Mucosa of descending colon (tissue), 3 donors: ENCODE measurements around the gene SIL1. TPM values are rescaled to one million over a fixed set of nuclear protein-coding genes. Genes with fewer than 3 reads are reported as not detected.
"Not testable (repeated sequence)": the region's sequence is repeated elsewhere in the genome, so short reads cannot be mapped to it uniquely, and the experiment has no call there.

Experiments used
- ATAC-seq: fragments of 200-7000 bp; cut with Tn5 transposase; one replicate; pipeline ENCODE4 v1.9.1; 2020; ENCODE audit warnings: mild to moderate bottlenecking, moderate library complexity
- DNase-seq, 3 donors: peaks; one replicate each; pipeline ENCODE4 v3.0.0-alpha.2; 2020
- H3K36me3 ChIP-seq: fragments of 200-600 bp; one replicate; pipeline ENCODE4 v1.8.0; 2021; ENCODE audit warnings: low read depth, mild to moderate bottlenecking
- H3K4me1 ChIP-seq: fragments of 200-600 bp; one replicate; pipeline ENCODE4 v1.8.0; 2021; ENCODE audit warnings: low read depth, mild to moderate bottlenecking
- H3K4me3 ChIP-seq: fragments of 200-600 bp; one replicate; pipeline ENCODE4 v1.8.0; 2021; ENCODE audit warnings: mild to moderate bottlenecking
- H3K9me3 ChIP-seq: fragments of 200-600 bp; one replicate; pipeline ENCODE4 v1.8.0; 2021; ENCODE audit warnings: mild to moderate bottlenecking
- CTCF ChIP-seq: fragments of 200-600 bp; IDR thresholded peaks from one replicate; pipeline ENCODE4 v1.8.0; 2022; ENCODE audit warnings: antibody characterized with exemption, mild to moderate bottlenecking
- intact Hi-C, 2 donors: fragments of 100-400 bp; cut with DNase I in 1 of 2; cut with micrococcal nuclease in 1 of 2; formaldehyde crosslinking; loops; one replicate each; pipeline versions ENCODE4 v1.11.0 to v1.11.1; 2022; cut with DNase I, micrococcal nuclease
- total RNA-seq, 3 donors: library from RNA; stranded (reverse); fragmentation: NEBNext Ultra II Directional in 2 of 3; extraction: Animal tissue kit (Norgen Biotek cat#: 25700) in 2 of 3; gene quantifications; one replicate each; pipeline versions ENCODE4 v1.2.1 to v1.2.4, GENCODE V29; 2021 to 2023
- donor health status: DM: no; HTN: no; CAD: no; lungs with moderate emphysema.
- donor health status: DM: no; HTN: no; CAD: no.
- donor health status: DM: no; HTN: yes; CAD: no.

SIL1 gene
- total RNA-seq, 3 donors from 2014 or later: 35.2 to 35.8 (median 35.6) TPM

DNA sequence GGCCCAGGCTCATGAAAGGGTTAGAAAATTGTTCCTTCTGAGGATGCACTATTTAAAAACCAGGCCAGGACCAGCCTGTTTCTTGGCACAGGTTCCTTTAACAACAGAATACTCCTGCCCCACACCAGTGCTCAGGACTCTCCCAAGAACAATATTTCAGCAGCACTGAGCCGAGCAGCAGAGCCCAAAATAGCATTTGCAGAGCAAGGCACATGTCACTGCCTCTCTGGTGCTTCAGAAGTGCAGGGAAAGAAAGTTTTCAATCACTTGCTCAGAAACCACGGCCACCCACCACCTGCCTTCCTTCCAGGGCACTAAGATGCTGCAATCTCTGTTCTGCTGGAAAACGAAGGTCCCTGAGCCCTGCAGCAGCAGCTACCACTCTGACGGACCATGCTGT, 77.6 kb downstream of the SIL1 start:
- intact Hi-C loops: no loop called here
- Histone ChIP-seq H3K36me3 (no peaks in the 10 kb centered on the region), H3K4me3 (no peak overlapping the region), H3K4me1 (no peaks in the 10 kb centered on the region), H3K9me3 (no peaks in the 10 kb centered on the region)
- TF ChIP-seq CTCF: no peak
- ATAC-seq: no peak
- DNase-seq: no peak

DNA sequence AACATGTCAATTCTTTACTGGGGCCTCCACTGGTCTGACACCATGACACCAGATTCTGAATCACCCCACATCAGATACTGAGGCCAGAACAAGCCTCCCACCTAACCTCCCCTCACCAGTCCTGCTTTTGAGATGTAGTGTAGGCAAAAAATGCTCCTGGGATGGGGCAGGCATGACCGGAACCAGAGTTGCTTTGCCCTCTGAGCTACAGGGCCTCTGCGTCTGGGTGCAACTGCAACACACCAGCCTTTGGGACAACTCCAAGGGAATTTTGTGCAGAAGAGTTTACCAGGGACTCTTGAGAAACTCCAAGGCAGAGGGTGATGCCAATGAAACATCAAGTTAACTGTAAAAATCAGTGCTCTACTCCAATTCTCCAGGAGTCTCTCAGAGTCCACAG, 79.4 kb downstream of the SIL1 start:
- DNase-seq: no peak
- no peak for TF ChIP-seq CTCF
- Histone ChIP-seq H3K4me1 (no peaks in the 10 kb centered on the region), H3K4me3 (no peak overlapping the region), H3K36me3 (no peaks in the 10 kb centered on the region), H3K9me3 (no peaks in the 10 kb centered on the region)
- intact Hi-C loops: no loop called here
- ATAC-seq: no peak

GRCh38 chr5:139117342-139117884, 80.8 kb downstream of the SIL1 start:
- Histone ChIP-seq H3K4me3 (no peak overlapping the region), H3K9me3 (no peaks in the 10 kb centered on the region), H3K36me3 (no peaks in the 10 kb centered on the region), H3K4me1 (no peaks in the 10 kb centered on the region)
- TF ChIP-seq CTCF: no peak
- intact Hi-C loops: no loop called here
- DNase-seq: no peak
- ATAC-seq: no peak

- TF ChIP-seq CTCF: no peak
- DNase-seq: no peak
- Histone ChIP-seq H3K4me1 (no peaks in the 10 kb centered on the region), H3K36me3 (no peaks in the 10 kb centered on the region), H3K9me3 (no peaks in the 10 kb centered on the region), H3K4me3 (no peak overlapping the region)
- no peak for ATAC-seq
- intact Hi-C loops: no loop called here
Measured at GRCh38 chr5:139116100-139116655, 82.0 kb downstream of the SIL1 start.

DNA sequence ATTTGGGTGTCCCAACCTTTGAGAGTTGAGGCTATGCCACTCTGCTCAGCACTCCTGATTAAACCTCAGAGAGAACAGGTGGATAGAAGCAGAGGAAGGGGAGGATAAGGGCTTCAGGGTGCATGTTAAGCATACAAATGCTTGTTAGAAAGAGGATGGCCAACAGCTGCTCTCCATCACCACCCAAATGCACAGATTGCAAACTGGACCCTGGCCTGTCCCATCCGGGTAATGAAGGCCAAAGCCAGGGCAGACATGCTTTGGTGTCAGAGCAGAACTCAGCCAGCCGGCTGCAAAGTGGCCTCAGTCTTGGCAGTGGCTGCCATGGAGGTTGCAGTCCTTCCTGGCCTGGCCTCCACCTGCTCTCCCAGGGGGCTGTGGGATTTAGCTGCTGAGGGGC, 84.3 kb downstream of the SIL1 start:
- H3K4me3 ChIP-seq: no peak overlapping the region
- no peak for DNase-seq
- no peaks in the 10 kb centered on the region for H3K9me3 ChIP-seq
- intact Hi-C loops: no loop called here
- no peak for ATAC-seq
- no peaks in the 10 kb centered on the region for H3K36me3 ChIP-seq
- TF ChIP-seq CTCF: no peak
- H3K4me1 ChIP-seq: no peaks in the 10 kb centered on the region

DNA sequence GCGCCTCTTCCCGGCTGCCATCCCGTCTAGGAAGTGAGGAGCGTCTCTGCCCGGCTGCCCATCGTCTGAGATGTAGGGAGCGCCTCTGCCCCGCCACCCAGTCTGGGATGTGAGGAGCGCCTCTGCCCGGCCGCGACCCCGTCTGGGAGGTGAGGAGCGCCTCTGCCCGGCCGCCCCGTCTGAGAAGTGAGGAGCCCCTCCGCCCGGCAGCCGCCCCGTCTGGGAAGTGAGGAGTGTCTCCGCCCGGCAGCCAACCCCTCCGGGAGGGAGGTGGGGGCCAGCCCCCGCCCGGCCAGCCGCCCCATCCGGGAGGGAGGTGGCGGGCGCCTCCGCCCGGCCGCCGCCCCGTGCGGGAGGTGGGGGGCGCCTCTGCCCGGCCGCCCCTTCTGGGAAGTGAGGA, 85.8 kb downstream of the SIL1 start:
- H3K4me1 ChIP-seq, intact Hi-C loops, DNase-seq, H3K36me3 ChIP-seq, ATAC-seq, H3K9me3 ChIP-seq, H3K4me3 ChIP-seq: not testable (repeated sequence)
